PC-3 (cell line): ENCODE data around the gene RPS15. TPM values are rescaled to one million over a fixed set of nuclear protein-coding genes. Genes with fewer than 3 reads are reported as not detected.
"Not testable (repeated sequence)": the region's sequence is repeated elsewhere in the genome, so short reads cannot be mapped to it uniquely, and the experiment has no call there.

ENCODE experiments used
- ATAC-seq: fragments of 200-7000 bp; cut with Tn5 transposase; 2 replicates; pipeline ENCODE4 v1.9.1; 2020; ENCODE audit warnings: mild to moderate bottlenecking, moderate library complexity
- BruUV-seq: library from RNA; stranded (reverse); fragments of 400-500 nt; replicated peaks from 2 replicates; lab custom pipeline; 2021; lab: Mats Ljungman, UMichigan
- CTCF ChIA-PET: fragments of 300-600 bp; sonication (Branson Sonifier 250); formaldehyde crosslinking; loops from one replicate; lab custom pipeline; 2022; ENCODE audit warnings: antibody characterized with exemption; lab: Charles Lee
- POLR2A ChIA-PET: fragments of 300-600 bp; sonication (Branson Sonifier 250); formaldehyde crosslinking; loops from one replicate; lab custom pipeline; 2022; ENCODE audit warnings: antibody characterized with exemption; ENCODE audit not compliant: unreplicated experiment; lab: Charles Lee
- DNase-seq: peaks from one replicate; pipeline ENCODE4 v3.0.0-alpha.2; 2015
- H2AFZ ChIP-seq: fragments of 300-600 bp; sonication (generic); 2 replicates; pipeline ENCODE4 v1.6.0; 2016; ENCODE audit warnings: antibody characterized with exemption, low read length
- H3F3A ChIP-seq: fragments of 300-600 bp; sonication (generic); one replicate; pipeline ENCODE4 v1.6.0; 2017; ENCODE audit warnings: antibody characterized with exemption, low read length, control low read depth, mild to moderate bottlenecking; ENCODE audit not compliant: unreplicated experiment
- H3K27ac ChIP-seq: fragments of 300-600 bp; sonication (generic); 2 replicates; pipeline ENCODE4 v1.5.1; 2016; ENCODE audit warnings: mild to moderate bottlenecking, low read length
- H3K27me3 ChIP-seq: fragments of 300-600 bp; sonication (generic); 2 replicates; pipeline ENCODE4 v1.6.1; 2016; ENCODE audit warnings: low read length, mixed read lengths
- H3K36me3 ChIP-seq: fragments of 300-600 bp; sonication (generic); 2 replicates; pipeline ENCODE4 v1.6.1; 2016; ENCODE audit warnings: low read depth, mixed run types, low read length, mixed read lengths
- H3K4me1 ChIP-seq: fragments of 300-600 bp; sonication (generic); 2 replicates; pipeline ENCODE4 v1.5.1; 2016; ENCODE audit warnings: low read length; ENCODE audit not compliant: insufficient read depth
- H3K4me2 ChIP-seq: fragments of 300-600 bp; sonication (generic); 2 replicates; pipeline ENCODE4 v1.6.0; 2016; ENCODE audit warnings: low read length
- H3K4me3 ChIP-seq: fragments of 300-600 bp; sonication (generic); 2 replicates; pipeline ENCODE4 v1.5.1; 2016; ENCODE audit warnings: mild to moderate bottlenecking, low read length, mixed read lengths
- H3K79me2 ChIP-seq: fragments of 300-600 bp; sonication (generic); 2 replicates; pipeline ENCODE4 v1.6.1; 2017; ENCODE audit warnings: low read length, mixed read lengths
- H3K9ac ChIP-seq: fragments of 300-600 bp; sonication (generic); 2 replicates; pipeline ENCODE4 v1.6.0; 2016; ENCODE audit warnings: mild to moderate bottlenecking, low read length
- H3K9me2 ChIP-seq: fragments of 300-600 bp; sonication (generic); replicated peaks from 2 replicates; pipeline ENCODE4 v1.6.1; 2016; ENCODE audit warnings: mixed run types, low read length, mixed read lengths
- H3K9me3 ChIP-seq: fragments of 300-600 bp; sonication (generic); 2 replicates; pipeline ENCODE4 v1.6.1; 2016; ENCODE audit warnings: low read length, mixed read lengths
- H4K20me1 ChIP-seq: fragments of 300-600 bp; sonication (generic); 2 replicates; pipeline ENCODE4 v1.6.1; 2016; ENCODE audit warnings: low read length, mixed read lengths
- EZH2 ChIP-seq: fragments of 300-600 bp; sonication (generic); IDR thresholded peaks from one replicate; pipeline ENCODE4 v1.6.1; 2017; ENCODE audit warnings: antibody characterized with exemption, mild to moderate bottlenecking, low read length; ENCODE audit not compliant: unreplicated experiment
- EZH2phosphoT487 ChIP-seq: fragments of 300-600 bp; sonication (generic); IDR thresholded peaks from 2 replicates; pipeline ENCODE4 v1.6.1; 2018; ENCODE audit warnings: mild to moderate bottlenecking, antibody characterized with exemption, low read length, borderline replicate concordance
- intact Hi-C: fragments of 100-400 bp; cut with micrococcal nuclease; formaldehyde crosslinking; loops from 2 replicates; pipeline ENCODE4 v1.9.0; 2023
- total RNA-seq: library from RNA; depleted of rRNA; stranded (reverse); fragments of >200 nt; gene quantifications from 2 replicates; pipeline ENCODE4 v1.2.3, GENCODE V29; 2014
- TF ChIP-seq, protein P1 (sequence below): fragments of 300-600 bp; sonication (generic); conservative IDR thresholded peaks from 2 replicates; pipeline ENCODE4 v1.5.1; 2017; ENCODE audit warnings: antibody characterized with exemption, low read depth, mild to moderate bottlenecking, low read length

Gene RPS15
- total RNA-seq, 1 experiment from 2014 or later, result 1,797 TPM

GRCh38 chr19:1475751-1476437, 37.7 kb downstream of the RPS15 start:
- intact Hi-C loops, result no loop called here
- ATAC-seq, result no peak
- no peak overlapping the region for H3K27ac ChIP-seq
- no peaks in the 10 kb centered on the region for H4K20me1 ChIP-seq
- no peaks in the 10 kb centered on the region for H3K9me2 ChIP-seq
- no peak overlapping the region for H3K9ac ChIP-seq
- ChIA-PET CTCF (interaction anchor here (0.6 kb wide), 1 partner anchor 186 kb away, joined by 6 read pairs; no protein-coding TSS in a partner anchor), POLR2A (no interaction called here)
- peaks cover 25% of the 10 kb centered on the region for H3K79me2 ChIP-seq
- TF ChIP-seq EZH2phosphoT487, result no peak
- TF ChIP-seq EZH2, result no peak
- TF ChIP-seq, protein P1, sequence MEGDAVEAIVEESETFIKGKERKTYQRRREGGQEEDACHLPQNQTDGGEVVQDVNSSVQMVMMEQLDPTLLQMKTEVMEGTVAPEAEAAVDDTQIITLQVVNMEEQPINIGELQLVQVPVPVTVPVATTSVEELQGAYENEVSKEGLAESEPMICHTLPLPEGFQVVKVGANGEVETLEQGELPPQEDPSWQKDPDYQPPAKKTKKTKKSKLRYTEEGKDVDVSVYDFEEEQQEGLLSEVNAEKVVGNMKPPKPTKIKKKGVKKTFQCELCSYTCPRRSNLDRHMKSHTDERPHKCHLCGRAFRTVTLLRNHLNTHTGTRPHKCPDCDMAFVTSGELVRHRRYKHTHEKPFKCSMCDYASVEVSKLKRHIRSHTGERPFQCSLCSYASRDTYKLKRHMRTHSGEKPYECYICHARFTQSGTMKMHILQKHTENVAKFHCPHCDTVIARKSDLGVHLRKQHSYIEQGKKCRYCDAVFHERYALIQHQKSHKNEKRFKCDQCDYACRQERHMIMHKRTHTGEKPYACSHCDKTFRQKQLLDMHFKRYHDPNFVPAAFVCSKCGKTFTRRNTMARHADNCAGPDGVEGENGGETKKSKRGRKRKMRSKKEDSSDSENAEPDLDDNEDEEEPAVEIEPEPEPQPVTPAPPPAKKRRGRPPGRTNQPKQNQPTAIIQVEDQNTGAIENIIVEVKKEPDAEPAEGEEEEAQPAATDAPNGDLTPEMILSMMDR, result no peak
- H3K36me3 ChIP-seq, result no peaks in the 10 kb centered on the region
- no peak overlapping the region for H3K4me3 ChIP-seq
- no peaks in the 10 kb centered on the region for H3K9me3 ChIP-seq
- H3F3A ChIP-seq, result no peaks in the 10 kb centered on the region
- no peak overlapping the region for H3K4me2 ChIP-seq
- no peak for DNase-seq
- H2AFZ ChIP-seq, result no peak overlapping the region
- H3K4me1 ChIP-seq, result peaks cover 10% of the 10 kb centered on the region
- BruUV-seq, result no TSS peak
- H3K27me3 ChIP-seq, result no peaks in the 10 kb centered on the region

- H2AFZ ChIP-seq, H3K4me1 ChIP-seq, H3K9ac ChIP-seq, ATAC-seq, H3K9me2 ChIP-seq, intact Hi-C loops, H3K4me3 ChIP-seq, H3F3A ChIP-seq, DNase-seq, H4K20me1 ChIP-seq, CTCF ChIA-PET, BruUV-seq, H3K36me3 ChIP-seq, H3K27me3 ChIP-seq, POLR2A ChIA-PET, H3K9me3 ChIP-seq, H3K27ac ChIP-seq: not testable (repeated sequence)
- peaks cover 25% of the 10 kb centered on the region for H3K79me2 ChIP-seq
- peak overlapping the region; percentile 15; the same call in 1 of the 2 replicates for H3K4me2 ChIP-seq
These were observed 38.9 kb downstream of the RPS15 start for GRCh38 chr19:1477056-1477455.

DNA sequence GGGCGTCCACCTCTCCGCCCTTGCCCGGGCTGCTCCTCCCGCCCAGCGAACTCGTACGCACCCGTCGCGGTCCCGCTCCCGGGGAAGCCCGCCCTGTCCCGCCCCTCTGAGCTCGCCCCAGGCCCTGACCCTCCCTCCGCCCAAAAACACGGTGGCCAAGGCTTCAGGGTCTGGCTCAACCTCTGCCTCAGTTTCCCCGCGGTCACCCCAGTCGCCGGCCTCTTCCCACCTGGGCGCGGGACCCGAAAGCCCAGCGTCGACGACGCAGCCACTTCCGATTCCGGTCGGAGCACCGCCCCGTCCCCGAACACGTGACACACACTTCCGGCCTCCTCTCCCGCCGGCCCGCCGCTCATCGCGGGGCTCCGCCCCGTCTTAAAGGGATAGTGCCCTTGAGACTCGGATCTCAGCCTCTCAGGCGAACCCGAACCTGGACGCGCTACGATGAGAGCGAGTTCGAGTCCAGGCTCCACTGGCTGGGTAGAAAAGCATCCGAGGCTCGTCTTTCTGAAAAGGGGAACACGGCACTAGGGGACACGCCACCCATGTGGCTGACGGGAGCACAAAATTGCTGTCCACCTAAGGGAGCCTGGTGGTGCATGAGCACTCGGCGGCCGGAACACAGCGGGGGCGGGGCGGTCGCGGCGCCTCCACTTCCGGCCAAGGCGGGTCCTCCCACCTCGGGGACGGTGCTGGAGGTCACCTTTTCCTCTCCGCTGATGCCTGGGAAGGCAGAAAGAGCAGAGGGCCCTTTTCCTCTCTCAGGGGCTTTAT, 40.9 kb downstream of the RPS15 start, which contains the start of gene C19orf25:
C19orf25 (minus strand) TSS at position 282 of the 774 bp plus-strand sequence. CDS start 312 bp downstream, outside the sequence.
- intact Hi-C loops, result no loop called here
- no peak for TF ChIP-seq EZH2

More for the DNA sequence above, 40.9 kb downstream of the RPS15 start, which contains the start of gene C19orf25:
- DNase-seq, result peak; percentile 91
- CTCF ChIA-PET, result interaction anchor here (0.6 kb wide), 1 partner anchor 36 kb away, joined by 3 read pairs; no protein-coding TSS in a partner anchor
- Histone ChIP-seq H3K79me2 (peaks cover 25% of the 10 kb centered on the region), H3K9me2 (no peaks in the 10 kb centered on the region), H4K20me1 (no peaks in the 10 kb centered on the region), H3K4me1 (no peaks in the 10 kb centered on the region), H3K36me3 (no peaks in the 10 kb centered on the region), H3K4me2 (peak within 1 kb of the TSS; percentile 85), H3K9me3 (no peaks in the 10 kb centered on the region), H3K27ac (no peak within 1 kb of the TSS), H2AFZ (peak within 1 kb of the TSS; percentile 99), H3K9ac (peak within 1 kb of the TSS; percentile 80), H3K27me3 (no peaks in the 10 kb centered on the region), H3F3A (no peaks in the 10 kb centered on the region), H3K4me3 (peak within 1 kb of the TSS; percentile 88)
- peak; percentile 94 for ATAC-seq
- no TSS peak for BruUV-seq
- POLR2A ChIA-PET, result no interaction called here
